ENCODE results near the gene BANP.
"Not testable (repeated sequence)": the region's sequence is repeated elsewhere in the genome, so short reads cannot be mapped to it uniquely, and the experiment has no call there.

The BANP gene, protein sequence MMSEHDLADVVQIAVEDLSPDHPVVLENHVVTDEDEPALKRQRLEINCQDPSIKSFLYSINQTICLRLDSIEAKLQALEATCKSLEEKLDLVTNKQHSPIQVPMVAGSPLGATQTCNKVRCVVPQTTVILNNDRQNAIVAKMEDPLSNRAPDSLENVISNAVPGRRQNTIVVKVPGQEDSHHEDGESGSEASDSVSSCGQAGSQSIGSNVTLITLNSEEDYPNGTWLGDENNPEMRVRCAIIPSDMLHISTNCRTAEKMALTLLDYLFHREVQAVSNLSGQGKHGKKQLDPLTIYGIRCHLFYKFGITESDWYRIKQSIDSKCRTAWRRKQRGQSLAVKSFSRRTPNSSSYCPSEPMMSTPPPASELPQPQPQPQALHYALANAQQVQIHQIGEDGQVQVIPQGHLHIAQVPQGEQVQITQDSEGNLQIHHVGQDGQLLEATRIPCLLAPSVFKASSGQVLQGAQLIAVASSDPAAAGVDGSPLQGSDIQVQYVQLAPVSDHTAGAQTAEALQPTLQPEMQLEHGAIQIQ

DNA sequence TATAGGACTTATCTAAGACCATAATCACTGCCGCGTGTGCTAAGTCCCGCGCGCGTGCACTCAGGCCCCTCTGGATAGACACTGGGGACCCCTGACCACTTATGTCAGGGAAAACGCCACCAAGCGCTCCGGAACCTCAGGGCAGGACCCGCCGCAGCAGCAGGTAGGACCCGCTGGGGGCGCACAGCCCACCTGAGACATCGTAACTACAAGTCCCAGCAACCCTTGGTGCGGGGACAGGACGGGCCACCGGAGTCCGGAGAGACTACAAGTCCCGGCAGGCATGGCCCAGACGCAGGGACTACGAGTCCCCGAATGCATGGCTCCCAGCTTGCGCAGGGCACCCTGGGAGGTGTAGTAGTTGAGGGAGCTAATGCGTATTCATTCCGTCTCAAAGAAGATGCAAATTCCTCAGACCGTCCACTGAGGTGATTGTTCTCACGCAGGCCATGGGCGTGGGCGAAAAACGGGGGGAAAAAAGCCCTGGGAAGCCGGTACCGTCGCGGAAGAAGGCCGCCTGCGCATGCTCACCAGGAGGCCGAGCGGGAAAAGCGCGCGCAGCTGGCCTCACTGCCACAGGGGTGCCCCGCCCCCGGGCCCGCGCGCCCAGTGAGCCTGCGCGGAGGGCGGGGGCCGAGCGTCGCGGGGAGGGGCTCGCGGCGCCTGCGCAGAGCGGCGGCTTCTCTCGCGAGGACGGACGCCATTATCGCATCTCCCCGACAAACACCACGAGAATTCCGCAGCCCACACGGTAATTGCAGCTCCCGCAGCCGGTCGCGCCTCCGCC is at the start of gene BANP:
Gene BANP, plus strand, starts transcription at position 670 of the 787 bp plus-strand sequence. CDS start 23,682 bp downstream, outside the sequence.
- Histone ChIP-seq H3K4me3 (peak within 1 kb of the TSS; percentile 94), H3K27ac (peak within 1 kb of the TSS; percentile 96 to 100)
- TF ChIP-seq, protein P1, sequence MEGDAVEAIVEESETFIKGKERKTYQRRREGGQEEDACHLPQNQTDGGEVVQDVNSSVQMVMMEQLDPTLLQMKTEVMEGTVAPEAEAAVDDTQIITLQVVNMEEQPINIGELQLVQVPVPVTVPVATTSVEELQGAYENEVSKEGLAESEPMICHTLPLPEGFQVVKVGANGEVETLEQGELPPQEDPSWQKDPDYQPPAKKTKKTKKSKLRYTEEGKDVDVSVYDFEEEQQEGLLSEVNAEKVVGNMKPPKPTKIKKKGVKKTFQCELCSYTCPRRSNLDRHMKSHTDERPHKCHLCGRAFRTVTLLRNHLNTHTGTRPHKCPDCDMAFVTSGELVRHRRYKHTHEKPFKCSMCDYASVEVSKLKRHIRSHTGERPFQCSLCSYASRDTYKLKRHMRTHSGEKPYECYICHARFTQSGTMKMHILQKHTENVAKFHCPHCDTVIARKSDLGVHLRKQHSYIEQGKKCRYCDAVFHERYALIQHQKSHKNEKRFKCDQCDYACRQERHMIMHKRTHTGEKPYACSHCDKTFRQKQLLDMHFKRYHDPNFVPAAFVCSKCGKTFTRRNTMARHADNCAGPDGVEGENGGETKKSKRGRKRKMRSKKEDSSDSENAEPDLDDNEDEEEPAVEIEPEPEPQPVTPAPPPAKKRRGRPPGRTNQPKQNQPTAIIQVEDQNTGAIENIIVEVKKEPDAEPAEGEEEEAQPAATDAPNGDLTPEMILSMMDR (IDR thresholded peaks at IDR 0.05) = no peak
- peak; percentile 98 for DNase-seq (ENCODE audit: low spot score)

DNA sequence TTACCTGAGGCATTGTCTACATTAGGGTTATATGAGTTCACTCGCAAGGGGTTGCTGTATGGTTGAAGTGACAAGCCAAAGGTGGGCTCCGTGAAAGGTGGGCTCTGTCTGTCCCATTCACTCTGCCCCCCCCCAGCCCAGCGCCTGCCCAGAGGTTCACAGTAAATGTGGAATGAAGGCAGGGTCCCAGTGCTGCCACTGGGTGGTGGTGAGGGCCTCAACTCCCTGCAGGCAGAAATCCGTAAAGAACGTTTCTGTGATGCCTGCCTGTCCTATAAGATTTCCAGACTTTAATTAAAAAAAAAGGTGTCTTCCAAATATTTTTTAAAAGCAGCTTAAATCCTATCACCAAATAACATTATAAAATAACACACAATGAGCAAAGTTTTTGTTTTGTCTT is 46.3 kb upstream of the BANP start:
- H3K27ac ChIP-seq; H3K4me3 ChIP-seq; DNase-seq (ENCODE audit: low spot score): not testable (repeated sequence)

DNA sequence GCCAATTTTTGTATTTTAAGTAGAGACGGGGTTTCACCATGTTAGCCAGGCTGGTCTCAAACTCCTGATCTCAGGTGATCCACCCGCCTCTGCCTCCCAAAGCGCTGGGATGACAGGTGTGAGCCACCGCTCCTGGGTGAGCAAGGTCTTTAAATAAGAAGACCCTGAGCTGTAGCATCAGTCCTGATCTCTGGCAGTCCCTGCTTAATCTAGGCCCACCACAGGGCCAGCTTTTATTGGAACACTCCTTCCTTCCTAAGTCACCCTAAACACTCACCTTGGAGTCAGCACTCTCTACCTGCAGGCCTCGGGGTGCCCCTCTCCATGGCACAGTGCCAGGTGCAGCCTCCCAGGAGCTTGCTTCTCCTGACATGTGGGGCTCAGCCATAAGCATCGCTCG is 45.7 kb upstream of the BANP start:
- not testable (repeated sequence) for H3K4me3 ChIP-seq; H3K27ac ChIP-seq; DNase-seq (ENCODE audit: low spot score)

DNA sequence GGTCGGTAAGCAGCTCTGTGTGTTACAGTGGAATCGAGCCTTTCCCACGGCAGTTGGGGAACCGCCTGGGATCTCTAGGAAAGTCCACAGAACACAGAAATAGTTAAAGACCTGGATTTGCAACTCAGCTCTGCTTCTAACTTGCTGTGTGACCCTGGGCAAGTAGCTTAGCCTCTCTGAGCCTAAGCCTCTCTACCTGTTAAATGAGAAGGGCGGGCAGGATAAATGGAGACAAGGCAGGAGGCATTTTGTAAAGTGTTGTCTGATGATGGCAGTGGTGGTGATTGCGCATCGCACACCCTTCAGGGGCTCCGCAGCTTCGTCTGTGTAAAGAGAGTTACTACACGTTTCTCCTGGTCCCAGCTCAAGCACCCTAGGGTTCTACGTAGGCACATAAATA is 43.1 kb upstream of the BANP start:
- not testable (repeated sequence) for DNase-seq (ENCODE audit: low spot score); H3K27ac ChIP-seq; H3K4me3 ChIP-seq

DNA sequence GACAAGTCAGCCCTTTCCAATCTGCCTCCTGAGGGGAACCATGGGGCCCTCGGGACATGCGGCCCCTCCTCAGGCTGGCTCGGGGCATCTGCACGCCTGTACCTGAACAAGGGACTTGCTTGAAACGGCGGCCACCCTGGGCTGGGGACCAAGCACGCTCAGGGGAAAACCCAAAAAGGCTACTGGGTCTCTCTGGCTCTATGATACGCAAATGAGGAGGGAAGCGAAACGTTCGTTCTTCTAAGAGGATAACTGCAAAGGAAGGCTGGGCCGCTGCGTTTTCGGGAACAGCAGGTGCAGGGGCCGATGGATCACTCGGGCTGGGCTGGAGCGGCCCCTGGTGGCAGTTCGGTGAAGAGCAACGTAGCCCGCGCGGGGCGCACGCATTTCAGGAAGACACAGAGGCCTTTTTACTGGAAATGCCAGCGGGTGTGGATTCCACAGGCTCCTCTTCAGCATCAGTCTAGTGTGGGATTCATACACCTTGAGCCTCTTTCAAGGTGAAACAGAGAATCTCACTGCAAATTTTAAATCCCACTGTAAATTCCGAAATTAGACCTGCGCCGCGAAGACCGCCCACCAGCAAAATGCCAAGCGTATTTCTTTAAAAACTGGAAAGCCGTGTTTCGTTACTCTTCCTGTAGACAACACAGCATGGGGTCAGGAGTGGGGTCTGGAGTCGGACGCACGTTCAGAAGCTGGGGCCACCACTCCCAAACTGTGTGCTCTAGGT is 41.9 kb upstream of the BANP start:
- not testable (repeated sequence) for DNase-seq (ENCODE audit: low spot score); H3K27ac ChIP-seq; H3K4me3 ChIP-seq
- TF ChIP-seq, protein P1 (IDR thresholded peaks at IDR 0.05) = peak; percentile 87

DNA sequence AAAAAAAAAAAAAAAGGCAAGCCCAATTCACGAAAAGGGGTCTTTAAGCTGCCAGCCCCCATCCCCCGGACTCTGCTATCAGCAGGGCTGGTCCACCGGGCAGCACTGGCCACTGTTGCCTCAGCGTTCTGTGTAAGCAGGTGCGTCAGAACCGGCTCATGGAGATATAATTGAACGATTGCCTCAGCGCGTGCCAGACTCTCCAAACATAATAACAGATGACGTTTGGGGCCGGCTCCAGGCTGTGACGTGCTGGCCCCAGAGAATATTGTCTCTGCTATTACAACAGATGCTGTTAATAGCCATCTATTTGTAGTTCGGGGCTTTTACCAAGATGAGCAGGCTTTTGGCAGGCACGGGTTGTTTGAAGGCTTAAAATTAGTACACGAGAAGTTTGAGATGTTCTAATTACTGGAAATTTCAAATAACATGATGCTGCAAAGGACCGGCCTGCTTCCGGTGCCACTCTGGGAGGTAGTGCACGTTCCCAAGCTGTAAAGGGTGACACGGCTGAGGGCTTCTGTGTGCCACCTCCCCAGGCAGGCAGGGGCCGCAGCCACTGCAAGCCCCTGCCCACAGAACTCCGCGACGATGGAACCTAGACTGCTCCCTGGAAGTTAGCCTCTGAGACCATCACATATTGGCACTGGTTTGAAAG is 40.0 kb upstream of the BANP start:
- peak overlapping the region; percentile 14 for H3K4me3 ChIP-seq
- DNase-seq (ENCODE audit: low spot score) = peak; percentile 91
- peak overlapping the region; percentile 46 to 78 for H3K27ac ChIP-seq

DNA sequence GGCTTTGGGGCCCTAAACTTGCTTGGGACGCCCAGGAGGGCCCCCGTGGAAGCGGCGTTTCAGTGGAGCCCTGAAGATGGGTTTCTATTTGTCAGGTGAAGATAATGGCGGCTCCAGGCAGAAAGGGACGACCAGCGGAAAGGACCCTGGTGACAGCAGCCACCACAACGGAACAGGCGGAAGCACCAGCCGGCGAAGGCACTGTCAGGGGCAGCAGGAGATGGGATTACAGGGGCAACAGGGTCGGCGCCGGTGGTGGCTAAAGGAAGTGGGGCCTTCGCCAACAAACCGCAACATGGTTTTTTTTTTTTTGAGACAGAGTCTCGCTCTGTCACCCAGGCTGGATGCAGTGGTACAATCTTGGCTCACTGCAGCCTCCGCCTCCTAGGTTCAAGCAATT is 38.5 kb upstream of the BANP start:
- DNase-seq (ENCODE audit: low spot score); H3K4me3 ChIP-seq; H3K27ac ChIP-seq: not testable (repeated sequence)

DNA sequence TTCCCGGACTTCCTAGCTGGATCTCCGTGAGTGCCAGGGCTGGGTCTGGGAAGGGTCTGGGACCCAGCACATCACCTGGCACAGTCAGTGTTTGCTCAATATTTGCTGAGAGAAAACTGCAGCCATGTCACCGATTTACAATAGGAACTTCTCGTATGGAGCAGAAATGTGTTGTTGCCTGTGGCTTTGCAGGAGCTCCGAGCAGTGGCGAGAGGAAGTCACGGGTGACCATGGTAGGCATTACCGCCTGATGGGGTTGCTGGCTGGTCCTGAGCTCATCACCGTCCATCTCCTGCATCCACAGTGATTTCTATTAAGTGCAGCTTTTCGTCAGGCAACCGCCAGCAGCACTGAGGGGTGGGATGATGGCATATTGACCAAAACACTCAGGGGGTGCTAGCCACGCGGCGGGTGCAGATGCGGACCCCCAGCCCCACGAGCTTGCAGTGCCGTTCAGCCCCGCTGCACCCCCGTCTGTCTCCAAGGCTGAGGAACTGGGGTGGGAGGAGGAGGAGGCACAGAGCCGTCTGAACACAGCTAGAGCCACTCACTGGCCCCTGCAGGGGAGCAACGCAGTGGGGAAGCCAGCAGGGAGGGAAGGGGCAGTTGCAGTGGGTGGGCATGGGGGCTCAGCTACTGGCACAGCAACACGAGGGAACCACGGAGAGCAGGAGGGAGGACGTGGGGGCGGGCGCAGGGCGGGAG is 37.1 kb upstream of the BANP start:
- H3K27ac ChIP-seq; DNase-seq (ENCODE audit: low spot score); H3K4me3 ChIP-seq: not testable (repeated sequence)

DNA sequence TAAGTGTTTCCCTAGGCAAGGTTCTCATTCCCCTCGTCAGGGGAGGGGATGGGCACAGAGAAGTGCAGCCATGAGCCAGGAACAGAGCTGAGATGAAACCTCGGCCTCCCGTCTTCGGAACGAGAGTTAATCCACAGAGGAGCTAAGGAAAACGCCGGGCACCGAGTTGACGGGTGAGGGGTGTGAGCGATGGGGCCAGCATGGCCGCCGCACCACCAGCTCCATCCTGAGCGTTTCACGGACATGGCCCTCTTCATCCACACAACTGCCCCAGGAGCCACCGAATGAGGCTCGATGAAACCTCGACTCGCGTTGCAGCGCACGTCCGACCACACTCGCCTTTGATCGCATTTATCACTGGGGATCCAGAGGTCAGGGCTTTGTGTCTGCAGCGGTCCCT is 36.4 kb upstream of the BANP start:
- H3K4me3 ChIP-seq = no peak overlapping the region
- H3K27ac ChIP-seq = no peak overlapping the region
- TF ChIP-seq, protein P1 (IDR thresholded peaks at IDR 0.05) = no peak
- no peak for DNase-seq (ENCODE audit: low spot score)

Data from coronary artery (tissue), 2 donors.